Inflammatory macrophage treated with lipopolysaccharide for 4 hours (primary cell): ENCODE results near the gene HRH1.
"Not testable (repeated sequence)": the region's sequence is repeated elsewhere in the genome, so short reads cannot be mapped to it uniquely, and the experiment has no call there.

ENCODE experiments used
- DNase-seq: peaks from one replicate; pipeline ENCODE4 v3.0.0-alpha.2; 2020

HRH1 gene

GRCh38 chr3:11154036-11154952, at the start of gene HRH1:
TSS of gene HRH1 (plus strand) at chr3:11154493. CDS start at chr3:11259038, 104,545 bp downstream.
- DNase-seq: no peak

- not testable (repeated sequence) for DNase-seq
These were observed 41.0 kb upstream of the HRH1 start for GRCh38 chr3:11113316-11113715.

GRCh38 chr3:11115548-11115947, 38.7 kb upstream of the HRH1 start:
- DNase-seq: no peak

- DNase-seq: no peak
These were observed 37.8 kb upstream of the HRH1 start for GRCh38 chr3:11116336-11117059.

GRCh38 chr3:11117591-11117990, 36.7 kb upstream of the HRH1 start:
- DNase-seq: no peak

- DNase-seq: no peak
These were observed 36.1 kb upstream of the HRH1 start for GRCh38 chr3:11118181-11118682.

GRCh38 chr3:11120091-11120805, 34.0 kb upstream of the HRH1 start:
- DNase-seq: peak; percentile 23

GRCh38 chr3:11126653-11127052, 27.6 kb upstream of the HRH1 start:
- DNase-seq: no peak

- DNase-seq: no peak
These were observed 25.3 kb upstream of the HRH1 start for GRCh38 chr3:11128682-11129632.

- DNase-seq: no peak
These were observed 23.9 kb upstream of the HRH1 start for GRCh38 chr3:11130385-11130784.

GRCh38 chr3:11131371-11131770, 22.9 kb upstream of the HRH1 start:
- no peak for DNase-seq

- DNase-seq: not testable (repeated sequence)
These were observed 22.4 kb upstream of the HRH1 start for GRCh38 chr3:11131886-11132285.

GRCh38 chr3:11132861-11133260, 21.4 kb upstream of the HRH1 start:
- DNase-seq: no peak

GRCh38 chr3:11134794-11135193, 19.5 kb upstream of the HRH1 start:
- no peak for DNase-seq

GRCh38 chr3:11136116-11136515, 18.2 kb upstream of the HRH1 start:
- no peak for DNase-seq

GRCh38 chr3:11136830-11137626, 17.3 kb upstream of the HRH1 start:
- DNase-seq: no peak

- DNase-seq: no peak
These were observed 16.7 kb upstream of the HRH1 start for GRCh38 chr3:11137627-11137959.

GRCh38 chr3:11138371-11138770, 15.9 kb upstream of the HRH1 start:
- no peak for DNase-seq

GRCh38 chr3:11140030-11140712, 14.1 kb upstream of the HRH1 start:
- DNase-seq: peak; percentile 54

GRCh38 chr3:11140713-11141104, 13.6 kb upstream of the HRH1 start:
- no peak for DNase-seq

- DNase-seq: no peak
These were observed 10.8 kb upstream of the HRH1 start for GRCh38 chr3:11143476-11143875.
